Anterior cingulate cortex (tissue), 58 donors: Measurements from ENCODE around the gene ELSPBP1.
"Not testable (repeated sequence)": the region's sequence is repeated elsewhere in the genome, so short reads cannot be mapped to it uniquely, and the experiment has no call there.

ENCODE experiments used
- DNase-seq, 58 donors: peaks; one replicate each; lab custom pipeline; 2025; lab: John Stamatoyannopoulos, UW

The ELSPBP1 gene

DNA sequence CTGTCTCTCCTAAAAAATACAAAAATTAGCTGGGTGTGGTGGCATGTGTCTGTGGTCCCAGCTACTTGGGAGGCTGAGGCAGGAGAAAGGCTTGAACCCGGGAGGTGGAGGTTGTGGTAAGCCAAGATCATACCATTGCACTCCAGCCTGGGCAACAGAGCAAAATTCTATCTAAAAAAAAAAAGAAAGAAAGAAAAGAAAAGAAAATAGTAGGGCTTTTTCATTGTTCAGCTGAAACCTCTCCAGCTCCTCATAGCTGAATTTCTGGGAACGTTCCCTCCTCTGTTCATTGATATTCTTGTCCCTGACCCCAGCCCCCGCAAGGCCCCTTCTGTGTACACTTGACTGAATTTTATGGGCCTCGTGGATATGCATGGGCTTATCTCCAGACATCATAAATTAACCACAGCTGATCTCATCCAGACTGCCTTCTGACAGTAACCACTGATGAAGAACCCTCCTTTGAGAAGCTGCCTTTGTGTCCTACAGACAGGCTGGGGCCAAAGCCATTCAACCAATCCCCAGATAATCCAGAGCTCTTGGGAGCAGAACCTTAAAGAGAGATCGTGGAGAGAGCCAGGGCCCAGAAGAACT is at the start of gene ELSPBP1:
ELSPBP1 (plus strand) TSS at position 424 of the 594 bp plus-strand sequence. CDS start 14,036 bp downstream, outside the sequence.
- DNase-seq = no peak

DNA sequence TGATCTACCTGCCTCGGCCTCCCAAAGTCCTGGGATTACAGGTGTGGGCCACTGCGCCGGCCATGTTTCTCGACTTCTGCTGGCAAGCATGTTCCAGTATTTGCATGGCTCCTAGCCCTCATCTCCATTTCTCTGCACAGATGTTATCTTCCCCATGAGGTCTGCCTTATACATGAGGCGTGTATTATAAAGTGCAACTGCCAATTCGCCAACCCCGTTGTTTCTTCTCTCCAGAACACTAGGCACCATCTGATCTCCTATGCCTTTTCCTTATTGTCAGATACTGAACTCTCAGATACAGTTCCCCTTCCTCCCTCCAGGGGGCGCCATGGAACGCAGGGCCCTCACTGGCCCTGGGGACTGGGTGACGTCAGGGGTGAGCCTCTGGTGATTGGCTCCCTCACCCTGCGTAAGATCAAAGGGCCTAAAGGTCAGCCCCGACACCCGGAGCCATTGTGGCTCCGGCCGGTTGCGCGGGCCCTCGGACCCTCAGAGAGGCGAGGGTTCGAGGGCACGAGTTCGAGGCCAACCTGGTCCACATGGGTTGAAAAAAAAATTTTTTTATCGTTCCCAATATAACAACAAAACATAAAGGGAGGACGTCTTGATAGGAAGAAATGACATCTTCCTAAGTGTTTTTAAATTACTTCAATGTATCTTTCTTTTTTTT is 44.4 kb upstream of the ELSPBP1 start:
- DNase-seq = not testable (repeated sequence)

DNA sequence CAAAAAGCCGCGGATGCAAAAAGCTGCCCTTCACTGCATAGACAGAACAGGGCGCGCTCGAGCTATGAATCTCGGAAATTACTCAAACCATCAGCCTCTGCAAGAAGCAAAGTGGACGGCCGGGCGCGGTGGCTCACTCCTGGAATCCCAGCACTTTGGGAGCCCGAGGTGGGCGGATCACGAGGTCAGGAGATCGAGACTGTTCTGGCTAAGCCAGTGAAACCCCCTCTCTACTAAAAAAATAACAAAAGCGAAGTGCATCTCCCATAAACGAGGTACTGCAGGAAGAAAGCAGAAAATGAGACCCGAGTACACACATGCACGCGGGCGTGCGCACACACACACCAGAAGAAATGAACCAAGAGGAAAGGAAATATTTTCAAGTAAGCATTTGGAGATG is 42.3 kb upstream of the ELSPBP1 start:
- DNase-seq = not testable (repeated sequence)

DNA sequence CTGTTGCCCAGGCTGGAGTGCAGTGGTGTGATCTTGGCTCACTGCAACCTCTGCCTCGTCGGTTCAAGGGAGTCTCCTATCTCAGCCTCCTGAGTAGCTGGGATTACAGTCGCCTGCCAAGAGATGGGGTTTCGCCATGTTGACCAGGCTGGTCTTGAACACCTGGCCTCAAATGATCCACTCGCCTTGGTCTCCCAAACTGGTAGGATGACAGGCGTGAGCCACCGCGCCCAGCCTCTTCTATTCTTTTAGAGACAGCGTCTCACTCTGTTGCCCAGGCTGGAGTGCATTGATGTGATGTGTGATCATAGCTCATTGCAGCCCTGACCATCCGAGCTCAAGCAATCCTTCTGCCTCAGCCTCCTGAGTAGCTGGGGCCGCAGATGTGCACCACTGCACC is 38.5 kb upstream of the ELSPBP1 start:
- not testable (repeated sequence) for DNase-seq

DNA sequence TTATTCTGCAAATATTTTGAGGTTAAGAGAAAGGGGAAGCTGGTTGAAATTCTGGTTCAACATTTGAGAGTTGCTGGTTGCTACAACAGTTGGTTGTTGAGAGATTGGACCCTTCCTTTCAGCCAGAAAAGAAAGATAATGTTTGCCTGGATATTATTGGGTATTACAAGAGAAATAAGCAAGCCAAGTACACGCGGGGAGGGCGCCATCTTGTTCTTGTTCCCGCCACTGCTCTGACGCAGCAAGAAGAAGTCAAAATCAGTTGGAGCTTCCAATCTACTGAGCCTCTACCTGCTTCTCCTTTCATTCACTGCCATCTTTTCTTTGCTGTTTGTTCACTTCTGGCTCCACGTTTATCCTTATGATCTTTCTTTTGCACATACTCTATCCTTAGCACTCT is 20.9 kb upstream of the ELSPBP1 start:
- no peak for DNase-seq

- DNase-seq = no peak
These were observed 3.1 kb upstream of the ELSPBP1 start for GRCh38 chr19:47991191-47991808.

- DNase-seq = no peak
These were observed 2.4 kb upstream of the ELSPBP1 start, which contains the start of gene BSPH1 for GRCh38 chr19:47992070-47992469. TSS of gene BSPH1 (minus strand) at chr19:47992170. CDS start at chr19:47992081, 89 bp downstream.

- DNase-seq = no peak
These were observed 1.8 kb downstream of the ELSPBP1 start for GRCh38 chr19:47996230-47996727.

DNA sequence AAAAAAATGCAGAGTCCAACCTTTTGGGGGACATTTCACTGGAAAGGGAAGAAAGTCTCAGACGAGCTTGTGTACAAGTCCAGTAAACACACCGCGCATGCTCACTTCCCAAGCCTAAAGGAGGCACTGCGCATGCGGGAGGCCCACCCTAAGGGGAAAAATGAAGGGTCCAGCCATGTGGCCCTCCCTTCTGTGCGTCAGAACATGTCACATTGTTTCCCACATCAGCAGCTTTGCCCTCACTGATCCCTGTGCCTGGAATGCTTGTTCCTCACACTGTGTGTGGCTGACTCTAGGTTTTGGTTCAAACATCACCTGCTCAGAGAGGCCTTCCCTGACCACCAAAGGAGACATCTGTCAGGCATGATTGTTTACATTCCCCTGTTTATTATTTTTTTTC is 4.4 kb downstream of the ELSPBP1 start:
- DNase-seq = no peak

GRCh38 chr19:48000846-48001245 is 6.4 kb downstream of the ELSPBP1 start:
- no peak for DNase-seq

DNA sequence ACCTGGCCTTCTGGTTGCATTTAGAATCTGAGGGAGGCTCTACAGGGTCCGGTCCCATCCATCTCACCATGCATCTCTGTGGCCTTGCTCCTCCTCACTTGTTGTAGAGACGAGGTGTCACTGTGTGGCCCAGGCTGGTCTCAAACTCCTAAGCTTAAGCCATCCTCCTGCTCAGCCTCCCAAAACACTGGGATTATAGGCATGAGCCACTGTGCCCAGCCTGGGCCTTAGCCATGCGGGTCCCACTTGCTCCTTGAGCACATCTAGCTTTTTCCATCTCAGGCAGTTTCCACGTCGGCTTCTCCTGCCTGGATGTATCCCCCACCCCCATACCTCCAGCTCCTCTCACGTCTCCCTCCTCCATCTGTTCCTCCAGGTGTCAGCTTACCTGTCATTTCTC is 9.8 kb downstream of the ELSPBP1 start:
- DNase-seq = no peak

DNA sequence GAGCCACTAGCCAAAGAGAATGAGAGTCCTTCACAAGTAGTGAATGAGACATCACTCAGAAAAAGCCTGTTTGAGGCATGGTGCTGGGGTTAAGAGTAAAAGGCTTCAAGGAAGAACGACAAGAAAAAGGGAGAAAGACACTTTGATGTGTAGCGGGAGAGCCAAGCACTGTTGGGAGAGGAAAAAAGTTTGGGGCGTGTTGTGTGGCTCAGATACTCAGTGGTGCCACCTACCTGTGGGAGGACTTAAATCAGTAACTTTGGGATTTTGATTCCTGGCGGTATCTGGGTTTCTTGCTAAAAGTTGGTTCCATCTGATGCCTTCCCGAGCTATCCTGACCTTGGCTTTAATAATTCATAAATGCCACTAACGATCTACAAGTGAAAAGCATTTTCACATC is 12.3 kb downstream of the ELSPBP1 start:
- no peak for DNase-seq

GRCh38 chr19:48010932-48011758 is 16.7 kb downstream of the ELSPBP1 start:
- DNase-seq = no peak

- no peak for DNase-seq
These were observed 26.3 kb downstream of the ELSPBP1 start for GRCh38 chr19:48020686-48021085.

DNA sequence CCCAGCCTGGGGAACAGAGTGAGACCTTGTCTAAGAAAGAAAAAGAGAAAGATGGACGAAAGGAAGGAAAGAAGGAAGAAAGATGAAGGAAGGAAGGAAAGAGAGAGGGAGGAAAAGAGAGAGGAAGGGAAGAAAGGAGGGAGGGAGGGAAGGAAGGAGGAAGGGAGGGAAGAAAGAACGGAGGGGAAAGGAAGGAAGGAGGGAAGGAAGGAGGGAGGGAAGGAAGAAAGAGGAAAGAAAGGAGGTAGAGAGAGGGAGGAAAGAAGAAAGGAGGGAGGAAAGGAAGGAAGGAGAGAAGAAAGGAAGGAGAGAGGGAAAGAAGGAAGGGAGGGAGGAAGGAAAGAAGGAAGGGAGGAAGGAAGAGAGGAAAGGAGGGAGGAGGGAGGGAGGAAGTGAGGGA is 28.6 kb downstream of the ELSPBP1 start:
- no peak for DNase-seq

GRCh38 chr19:48023518-48023917 is 29.1 kb downstream of the ELSPBP1 start:
- no peak for DNase-seq

DNA sequence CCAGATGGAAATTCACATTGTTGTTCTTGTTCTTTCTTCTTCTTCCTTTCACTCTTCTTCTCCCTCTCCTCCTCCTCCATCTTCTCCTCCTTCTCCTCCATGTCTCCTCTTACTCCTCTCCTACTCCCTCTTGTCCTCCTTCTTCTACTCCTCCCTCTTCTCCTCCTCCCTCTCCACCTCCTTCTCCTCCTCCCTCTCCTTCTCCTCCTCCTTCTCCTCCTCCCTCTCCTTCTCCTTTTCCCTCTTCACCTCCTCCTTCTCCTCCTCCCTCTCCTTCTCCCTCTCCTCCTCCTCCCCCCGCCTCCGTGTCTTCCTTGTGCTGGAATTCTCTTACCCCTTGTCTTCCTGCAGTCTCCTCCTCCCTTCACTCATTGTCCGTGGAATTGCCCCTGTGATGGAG is 31.0 kb downstream of the ELSPBP1 start:
- no peak for DNase-seq

- DNase-seq = no peak
These were observed 35.0 kb downstream of the ELSPBP1 start for GRCh38 chr19:48029431-48029830.

DNA sequence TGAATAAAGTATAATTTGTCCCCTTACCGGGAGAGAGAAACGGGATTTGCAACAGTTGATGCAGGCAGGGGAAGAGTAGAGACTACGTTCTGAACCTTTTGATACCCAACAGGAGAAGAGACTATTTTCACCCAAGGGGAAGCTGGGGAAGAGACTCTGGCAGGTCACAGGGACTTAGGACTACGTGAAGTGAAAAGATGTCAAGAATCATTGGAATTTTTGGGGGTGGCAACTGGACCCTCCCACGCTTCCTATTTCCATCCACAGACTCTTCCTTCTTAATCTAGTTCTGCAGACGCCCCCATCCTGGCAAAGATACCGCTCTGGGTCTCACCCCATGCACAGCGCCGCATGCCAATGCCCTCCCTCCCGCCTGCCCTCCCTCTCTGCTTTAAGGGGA is 35.6 kb downstream of the ELSPBP1 start:
- no peak for DNase-seq

DNA sequence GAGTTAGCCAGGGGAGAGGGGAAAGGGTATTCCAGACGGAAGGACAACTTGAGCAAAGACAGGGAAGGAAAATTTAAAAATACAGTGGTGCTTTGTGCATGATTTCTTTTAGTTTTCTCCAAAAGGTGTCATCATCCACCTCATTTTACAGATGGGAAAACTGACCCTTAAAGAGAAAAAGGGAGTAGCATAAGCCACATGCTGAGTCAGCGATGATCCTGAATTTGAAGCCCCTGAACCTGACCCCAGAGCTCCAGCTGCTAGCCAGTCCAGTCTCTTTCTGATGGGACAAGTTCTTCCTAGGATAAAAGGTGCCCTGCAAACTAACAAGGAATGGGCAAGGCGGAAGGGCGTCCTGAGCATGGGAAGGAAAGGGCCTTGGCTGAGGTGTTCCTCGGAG is 39.2 kb downstream of the ELSPBP1 start:
- DNase-seq = no peak

DNA sequence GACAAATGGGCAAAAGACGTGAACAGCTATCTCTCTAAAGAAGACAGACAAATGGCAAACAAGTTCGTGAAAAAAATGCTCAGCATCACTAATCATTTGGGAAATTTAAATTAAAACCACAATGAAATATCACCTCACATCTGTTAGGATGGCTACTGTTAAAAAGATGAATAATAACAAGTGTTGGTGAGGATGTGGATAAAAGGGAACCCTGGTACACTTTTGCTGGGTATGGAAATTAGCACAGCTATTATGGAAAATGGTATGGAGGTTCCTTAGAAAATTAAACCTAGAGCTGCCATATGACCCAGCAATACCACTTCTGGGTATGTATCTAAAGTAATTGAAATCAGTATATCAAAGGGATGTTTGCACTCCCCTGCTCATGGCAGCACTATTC is 42.3 kb downstream of the ELSPBP1 start:
- no peak for DNase-seq
